K562 (cell line): ENCODE results near the gene TKT. TPM values are rescaled to one million over a fixed set of nuclear protein-coding genes. Genes with fewer than 3 reads are reported as not detected.

ENCODE experiments used
- BRCA1 ChIP-seq, 2 experiments: fragments of 450-650 bp in 1 of 2; sonication (generic) in 1 of 2; formaldehyde crosslinking in 1 of 2; IDR thresholded peaks; 2 replicates each; pipeline versions ENCODE4 v1.5.0 to v1.6.1; 2017 to 2020; ENCODE audit warnings: mild to moderate bottlenecking in 1 of 2, missing genetic modification reagents in 1 of 2
- CBX8 ChIP-seq: fragments of 200-600 bp; sonication (generic); IDR thresholded peaks from 2 replicates; pipeline ENCODE4 v1.6.1; 2012; ENCODE audit warnings: borderline replicate concordance, mixed run types, low read depth, mild to moderate bottlenecking, moderate library complexity, mixed read lengths, low read length, control low read depth, inconsistent platforms; ENCODE audit not compliant: poor library complexity, severe bottlenecking; ENCODE audit errors: extremely low read depth
- FOXK2 ChIP-seq, 2 experiments: fragments of 450-650 bp; IDR thresholded peaks in 1 of 2; conservative IDR thresholded peaks in 1 of 2; 2 replicates each; pipeline ENCODE4 v1.6.1; 2016; ENCODE audit warnings: low read depth in 2 of 2, mild to moderate bottlenecking in 1 of 2
- IRF2 ChIP-seq: sonication (generic); formaldehyde crosslinking; IDR thresholded peaks from 2 replicates; pipeline ENCODE4 v1.8.1; 2022; ENCODE audit warnings: mild to moderate bottlenecking, missing genetic modification reagents
- JUNB ChIP-seq: fragments of 450-650 bp; formaldehyde crosslinking; conservative IDR thresholded peaks from 2 replicates; pipeline ENCODE4 v1.4.0; 2020; ENCODE audit warnings: mild to moderate bottlenecking
- MAFG ChIP-seq: fragments of 450-650 bp; conservative IDR thresholded peaks from 2 replicates; pipeline ENCODE4 v1.6.1; 2016; ENCODE audit warnings: missing genetic modification characterization, missing compliant biosample characterization
- RFX7 ChIP-seq: fragments of 250-450 bp; sonication (Bioruptor Pico); IDR thresholded peaks from 2 replicates; pipeline ENCODE4 v1.5.1; 2021; ENCODE audit warnings: mild to moderate bottlenecking
- SETDB1 ChIP-seq: IDR thresholded peaks from one replicate; pipeline ENCODE4 v1.6.1; 2012; ENCODE audit warnings: low read length, control low read depth, inconsistent platforms
- WHSC1 ChIP-seq: IDR thresholded peaks from one replicate; pipeline ENCODE4 v1.6.1; 2012; ENCODE audit warnings: low read length, control low read depth, inconsistent platforms
- ZNF551 ChIP-seq: fragments of 250-450 bp; sonication (Bioruptor Pico); IDR thresholded peaks from 2 replicates; pipeline ENCODE4 v1.5.0; 2021; ENCODE audit warnings: mild to moderate bottlenecking, moderate library complexity
- ZNF699 ChIP-seq: fragments of 250-450 bp; sonication (Bioruptor Pico); IDR thresholded peaks from 2 replicates; pipeline ENCODE4 v1.8.0; 2021; ENCODE audit warnings: mild to moderate bottlenecking, moderate library complexity; ENCODE audit not compliant: insufficient replicate concordance
- ZNF778 ChIP-seq: fragments of 450-650 bp; formaldehyde crosslinking; IDR thresholded peaks from 2 replicates; pipeline ENCODE4 v1.4.0; 2020; ENCODE audit warnings: mild to moderate bottlenecking, moderate library complexity
- polyA plus RNA-seq, 8 experiments: library from polyadenylated mRNA; depleted of rRNA in 4 of 8; stranded (reverse) in 5 of 8; unstranded in 3 of 8; fragments of >200 nt; fragmentation: Nextera tagmentation in 2 of 8; fragmentation: Illumina TruSeq in 1 of 8; extraction: Ambion mirVana in 2 of 8; extraction: Trizol in 1 of 8; gene quantifications; 2 replicates each; pipeline versions ENCODE4 v1.2.1 to v1.2.3, GENCODE V29; 2011 to 2014; ENCODE audit warnings: inconsistent platforms in 1 of 8, missing spikeins in 1 of 8
- total RNA-seq, 7 experiments: library from RNA; depleted of rRNA in 6 of 7; stranded (reverse); fragments of >200 nt in 6 of 7; fragmentation: Illumina TruSeq in 2 of 7; extraction: Trizol in 2 of 7; gene quantifications; 2 replicates each; pipeline versions ENCODE4 v1.2.1 to v1.2.3, GENCODE V29; 2011 to 2021; ENCODE audit warnings: low replicate concordance in 1 of 7
- TF ChIP-seq, protein P1 (sequence below): fragments of 450-650 bp; formaldehyde crosslinking; IDR thresholded peaks from 2 replicates; pipeline ENCODE4 v1.4.0; 2020; ENCODE audit warnings: mild to moderate bottlenecking, moderate library complexity
- TF ChIP-seq, protein P2 (sequence below): sonication (generic); formaldehyde crosslinking; IDR thresholded peaks from 2 replicates; pipeline ENCODE4 v1.8.0; 2022; ENCODE audit warnings: mild to moderate bottlenecking, missing genetic modification reagents
- TF ChIP-seq, protein P3 (sequence below): sonication (generic); formaldehyde crosslinking; IDR thresholded peaks from 2 replicates; pipeline ENCODE4 v1.8.0; 2022; ENCODE audit warnings: mild to moderate bottlenecking, missing genetic modification reagents, borderline replicate concordance
- TF ChIP-seq, protein P4 (sequence below): fragments of 450-650 bp; formaldehyde crosslinking; IDR thresholded peaks from 2 replicates; pipeline ENCODE4 v1.4.0; 2020; ENCODE audit warnings: mild to moderate bottlenecking, moderate library complexity

TKT gene
- total and polyA plus RNA-seq, 9 of the 15 experiments (the other 6 are each of a cell fraction or from before 2014, with no cell fraction given): 58.1 to 401 (median 187) TPM

DNA sequence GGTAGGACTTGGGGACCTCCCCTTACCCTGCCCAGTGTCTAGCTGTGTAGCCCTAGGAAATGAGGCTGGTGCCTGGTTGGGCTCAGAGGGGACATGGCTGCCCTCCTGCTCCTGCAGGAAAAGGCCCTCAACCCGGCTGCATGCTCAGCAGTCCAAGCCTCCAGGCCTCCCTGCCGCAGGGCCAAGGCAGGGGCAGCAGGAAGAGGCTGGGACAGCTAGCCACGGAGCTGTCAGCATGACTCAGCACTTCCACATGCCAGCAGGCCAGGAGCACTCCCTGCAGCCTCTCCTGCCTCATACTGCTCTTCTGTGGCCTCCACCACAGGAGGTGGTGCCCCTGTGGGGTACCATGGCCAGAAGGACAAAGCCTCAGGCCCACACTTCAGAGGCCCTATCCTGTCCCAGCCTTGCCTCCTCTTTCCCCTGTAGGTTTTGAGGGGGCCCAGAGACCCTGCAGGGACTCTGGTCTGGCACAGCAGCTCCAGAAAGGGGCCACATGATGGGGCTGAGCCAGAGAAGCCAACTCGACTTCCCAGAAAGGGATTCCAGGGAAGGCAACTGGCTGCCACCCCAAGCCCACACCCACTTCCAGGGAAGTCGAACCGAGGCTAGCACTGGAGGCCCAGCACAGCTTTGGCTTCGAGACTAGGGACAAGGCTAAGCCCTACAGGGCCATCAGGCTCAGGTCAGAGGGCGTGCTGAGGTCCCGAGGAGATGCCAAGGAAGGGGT lies 19.5 kb downstream of the TKT start (continued):
- TF ChIP-seq IRF2 (CRISPR knock-in tag): no peak
- TF ChIP-seq, protein P1, sequence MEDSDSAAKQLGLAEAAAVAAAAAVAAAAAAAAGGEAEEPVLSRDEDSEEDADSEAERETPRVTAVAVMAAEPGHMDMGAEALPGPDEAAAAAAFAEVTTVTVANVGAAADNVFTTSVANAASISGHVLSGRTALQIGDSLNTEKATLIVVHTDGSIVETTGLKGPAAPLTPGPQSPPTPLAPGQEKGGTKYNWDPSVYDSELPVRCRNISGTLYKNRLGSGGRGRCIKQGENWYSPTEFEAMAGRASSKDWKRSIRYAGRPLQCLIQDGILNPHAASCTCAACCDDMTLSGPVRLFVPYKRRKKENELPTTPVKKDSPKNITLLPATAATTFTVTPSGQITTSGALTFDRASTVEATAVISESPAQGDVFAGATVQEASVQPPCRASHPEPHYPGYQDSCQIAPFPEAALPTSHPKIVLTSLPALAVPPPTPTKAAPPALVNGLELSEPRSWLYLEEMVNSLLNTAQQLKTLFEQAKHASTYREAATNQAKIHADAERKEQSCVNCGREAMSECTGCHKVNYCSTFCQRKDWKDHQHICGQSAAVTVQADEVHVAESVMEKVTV (CRISPR knock-in tag): no peak
- TF ChIP-seq FOXK2 (conservative IDR thresholded peaks at IDR 0.05 in 1 of 2, IDR thresholded peaks at IDR 0.05 in 1 of 2; ENCODE audit: low read depth in 2 of 2): no peak
- TF ChIP-seq SETDB1: no peak
- TF ChIP-seq, protein P2, sequence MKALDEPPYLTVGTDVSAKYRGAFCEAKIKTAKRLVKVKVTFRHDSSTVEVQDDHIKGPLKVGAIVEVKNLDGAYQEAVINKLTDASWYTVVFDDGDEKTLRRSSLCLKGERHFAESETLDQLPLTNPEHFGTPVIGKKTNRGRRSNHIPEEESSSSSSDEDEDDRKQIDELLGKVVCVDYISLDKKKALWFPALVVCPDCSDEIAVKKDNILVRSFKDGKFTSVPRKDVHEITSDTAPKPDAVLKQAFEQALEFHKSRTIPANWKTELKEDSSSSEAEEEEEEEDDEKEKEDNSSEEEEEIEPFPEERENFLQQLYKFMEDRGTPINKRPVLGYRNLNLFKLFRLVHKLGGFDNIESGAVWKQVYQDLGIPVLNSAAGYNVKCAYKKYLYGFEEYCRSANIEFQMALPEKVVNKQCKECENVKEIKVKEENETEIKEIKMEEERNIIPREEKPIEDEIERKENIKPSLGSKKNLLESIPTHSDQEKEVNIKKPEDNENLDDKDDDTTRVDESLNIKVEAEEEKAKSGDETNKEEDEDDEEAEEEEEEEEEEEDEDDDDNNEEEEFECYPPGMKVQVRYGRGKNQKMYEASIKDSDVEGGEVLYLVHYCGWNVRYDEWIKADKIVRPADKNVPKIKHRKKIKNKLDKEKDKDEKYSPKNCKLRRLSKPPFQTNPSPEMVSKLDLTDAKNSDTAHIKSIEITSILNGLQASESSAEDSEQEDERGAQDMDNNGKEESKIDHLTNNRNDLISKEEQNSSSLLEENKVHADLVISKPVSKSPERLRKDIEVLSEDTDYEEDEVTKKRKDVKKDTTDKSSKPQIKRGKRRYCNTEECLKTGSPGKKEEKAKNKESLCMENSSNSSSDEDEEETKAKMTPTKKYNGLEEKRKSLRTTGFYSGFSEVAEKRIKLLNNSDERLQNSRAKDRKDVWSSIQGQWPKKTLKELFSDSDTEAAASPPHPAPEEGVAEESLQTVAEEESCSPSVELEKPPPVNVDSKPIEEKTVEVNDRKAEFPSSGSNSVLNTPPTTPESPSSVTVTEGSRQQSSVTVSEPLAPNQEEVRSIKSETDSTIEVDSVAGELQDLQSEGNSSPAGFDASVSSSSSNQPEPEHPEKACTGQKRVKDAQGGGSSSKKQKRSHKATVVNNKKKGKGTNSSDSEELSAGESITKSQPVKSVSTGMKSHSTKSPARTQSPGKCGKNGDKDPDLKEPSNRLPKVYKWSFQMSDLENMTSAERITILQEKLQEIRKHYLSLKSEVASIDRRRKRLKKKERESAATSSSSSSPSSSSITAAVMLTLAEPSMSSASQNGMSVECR: no peak
- no peak for TF ChIP-seq BRCA1 (IDR thresholded peaks at IDR 0.05)
- no peak for TF ChIP-seq BRCA1 (CRISPR knock-in tag; IDR thresholded peaks at IDR 0.05)
- TF ChIP-seq RFX7 (CRISPR knock-in tag): no peak
- TF ChIP-seq CBX8: no peak
- TF ChIP-seq, protein P3, sequence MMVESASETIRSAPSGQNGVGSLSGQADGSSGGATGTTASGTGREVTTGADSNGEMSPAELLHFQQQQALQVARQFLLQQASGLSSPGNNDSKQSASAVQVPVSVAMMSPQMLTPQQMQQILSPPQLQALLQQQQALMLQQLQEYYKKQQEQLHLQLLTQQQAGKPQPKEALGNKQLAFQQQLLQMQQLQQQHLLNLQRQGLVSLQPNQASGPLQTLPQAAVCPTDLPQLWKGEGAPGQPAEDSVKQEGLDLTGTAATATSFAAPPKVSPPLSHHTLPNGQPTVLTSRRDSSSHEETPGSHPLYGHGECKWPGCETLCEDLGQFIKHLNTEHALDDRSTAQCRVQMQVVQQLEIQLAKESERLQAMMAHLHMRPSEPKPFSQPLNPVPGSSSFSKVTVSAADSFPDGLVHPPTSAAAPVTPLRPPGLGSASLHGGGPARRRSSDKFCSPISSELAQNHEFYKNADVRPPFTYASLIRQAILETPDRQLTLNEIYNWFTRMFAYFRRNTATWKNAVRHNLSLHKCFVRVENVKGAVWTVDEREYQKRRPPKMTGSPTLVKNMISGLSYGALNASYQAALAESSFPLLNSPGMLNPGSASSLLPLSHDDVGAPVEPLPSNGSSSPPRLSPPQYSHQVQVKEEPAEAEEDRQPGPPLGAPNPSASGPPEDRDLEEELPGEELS (CRISPR knock-in tag): no peak
- TF ChIP-seq ZNF699 (CRISPR knock-in tag): no peak
- no peak for TF ChIP-seq ZNF778 (CRISPR knock-in tag)
- no peak for TF ChIP-seq WHSC1
- TF ChIP-seq, protein P4, sequence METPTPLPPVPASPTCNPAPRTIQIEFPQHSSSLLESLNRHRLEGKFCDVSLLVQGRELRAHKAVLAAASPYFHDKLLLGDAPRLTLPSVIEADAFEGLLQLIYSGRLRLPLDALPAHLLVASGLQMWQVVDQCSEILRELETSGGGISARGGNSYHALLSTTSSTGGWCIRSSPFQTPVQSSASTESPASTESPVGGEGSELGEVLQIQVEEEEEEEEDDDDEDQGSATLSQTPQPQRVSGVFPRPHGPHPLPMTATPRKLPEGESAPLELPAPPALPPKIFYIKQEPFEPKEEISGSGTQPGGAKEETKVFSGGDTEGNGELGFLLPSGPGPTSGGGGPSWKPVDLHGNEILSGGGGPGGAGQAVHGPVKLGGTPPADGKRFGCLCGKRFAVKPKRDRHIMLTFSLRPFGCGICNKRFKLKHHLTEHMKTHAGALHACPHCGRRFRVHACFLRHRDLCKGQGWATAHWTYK (CRISPR knock-in tag): peak; percentile 87
- 0 out of 2 replicates have a peak, but pooled peaks have one; percentile 25 for TF ChIP-seq JUNB (CRISPR knock-in tag)
- peak; percentile 98 for TF ChIP-seq MAFG (tag)
- TF ChIP-seq ZNF551 (CRISPR knock-in tag): no peak
